Fibroblast of the aortic adventitia (primary cell): ENCODE data around the gene ING4. TPM values are rescaled to one million over a fixed set of nuclear protein-coding genes. Genes with fewer than 3 reads are reported as not detected.
A peak's percentile ranks its signal among the peaks of the same experiment; 100 is the strongest.
"Not testable (repeated sequence)": the region's sequence is repeated elsewhere in the genome, so short reads cannot be mapped to it uniquely, and the experiment has no call there.

Source experiments
- DNase-seq: peaks from one replicate; pipeline ENCODE4 v3.0.0-alpha.2; 2010; ENCODE audit warnings: low read depth
- H3K4me3 ChIP-seq: 2 replicates; pipeline ENCODE4 v1.5.1; 2011; ENCODE audit warnings: low read depth, mild to moderate bottlenecking, control low read depth, low read length, moderate library complexity
- CTCF ChIP-seq: IDR thresholded peaks from 2 replicates; pipeline ENCODE4 v1.5.1; 2011; ENCODE audit warnings: mild to moderate bottlenecking, low read length, control low read depth, inconsistent platforms; ENCODE audit not compliant: insufficient read depth
- total RNA-seq: library from RNA; depleted of rRNA; stranded (reverse); fragments of >200 nt; gene quantifications from 2 replicates; pipeline ENCODE4 v1.2.3, GENCODE V29; 2012; ENCODE audit warnings: low replicate concordance

ING4 gene
- 34.1 and 51.2 TPM in 2 replicates for total RNA-seq

GRCh38 chr12:6662906-6663742, at the start of gene ING4:
ING4 (minus strand) TSS chr12:6663119; CDS start chr12:6663101, 18 bp downstream.
- peak; percentile 99 for DNase-seq
- TF ChIP-seq CTCF = no peak
- peak within 1 kb of the TSS; percentile 78 for H3K4me3 ChIP-seq

GRCh38 chr12:6708960-6709394, 46.1 kb upstream of the ING4 start:
- TF ChIP-seq CTCF = no peak

GRCh38 chr12:6708351-6708750, 45.4 kb upstream of the ING4 start:
- not testable (repeated sequence) for DNase-seq, H3K4me3 ChIP-seq

More at GRCh38 chr12:6708960-6709394, 46.1 kb upstream of the ING4 start:
- no peak for DNase-seq
- no peak overlapping the region for H3K4me3 ChIP-seq

- DNase-seq = no peak
- TF ChIP-seq CTCF = no peak
- H3K4me3 ChIP-seq = no peak overlapping the region
Observed at GRCh38 chr12:6703631-6704030, 40.7 kb upstream of the ING4 start.

- DNase-seq = no peak
- TF ChIP-seq CTCF = no peak
- peak overlapping the region; percentile 67 for H3K4me3 ChIP-seq
Observed at GRCh38 chr12:6701078-6701768, 38.3 kb upstream of the ING4 start.

- no peak for TF ChIP-seq CTCF
- H3K4me3 ChIP-seq = peak within 1 kb of the TSS; percentile 73
- no peak for DNase-seq
Observed at GRCh38 chr12:6700646-6701051, 37.7 kb upstream of the ING4 start, which contains the start of gene PIANP. PIANP (minus strand) TSS chr12:6700815; CDS start chr12:6698061, 2,754 bp downstream.
